ENCODE data around the gene OST4.
"Not testable (repeated sequence)": the region's sequence is repeated elsewhere in the genome, so short reads cannot be mapped to it uniquely, and the experiment has no call there.

Gene OST4

DNA sequence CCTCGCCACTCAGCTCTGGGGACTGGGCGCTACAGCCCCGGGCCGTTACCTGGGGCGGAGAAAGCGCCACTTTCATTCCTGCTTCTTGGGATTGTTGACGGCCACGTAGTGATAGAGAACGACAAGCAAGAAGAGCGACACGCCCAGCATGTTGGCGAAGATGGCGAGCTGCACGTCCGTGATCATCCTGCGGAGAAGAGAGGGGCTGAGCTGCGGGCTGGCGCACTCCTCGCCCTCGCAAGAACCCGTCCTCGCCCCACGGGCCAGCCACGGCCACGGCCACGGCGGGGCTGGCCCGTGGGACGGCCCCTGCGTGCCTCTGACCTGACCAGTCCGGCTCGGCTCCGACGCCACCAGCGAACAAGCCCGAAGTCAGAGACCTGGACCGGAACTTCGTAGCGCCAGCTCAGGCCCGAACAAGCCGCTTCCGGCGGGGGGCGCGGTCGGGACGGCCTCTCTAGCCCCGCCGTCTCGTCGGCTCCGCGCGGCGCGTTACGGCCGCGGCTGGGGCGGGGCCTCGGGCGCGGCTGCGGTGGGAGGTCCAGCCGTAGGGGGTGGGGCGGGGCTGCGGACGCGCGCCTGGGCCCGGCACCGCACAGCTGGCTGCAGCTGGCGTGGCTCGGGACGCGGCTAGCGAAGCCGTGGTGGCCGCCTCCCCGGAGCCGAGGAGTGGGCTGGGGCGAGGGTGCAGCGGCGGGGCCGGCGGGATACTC is at the start of gene OST4:
Gene OST4 (minus strand): TSS at position 378 of the 713 bp plus-strand sequence.
- Histone ChIP-seq H3K4me3 (ENCODE audit: low read depth, low read length) (peak within 1 kb of the TSS; percentile 83), H3K9ac (ENCODE audit: low read length) (peak within 1 kb of the TSS; percentile 81), H3K27me3 (ENCODE audit: control insufficient read depth, insufficient read depth, low read length) (no peaks in the 10 kb centered on the region), H3K9me3 (ENCODE audit: control insufficient read depth, insufficient read depth, low read depth, low read length) (no peaks in the 10 kb centered on the region), H3K36me3 (ENCODE audit: control insufficient read depth, insufficient read depth, low read length) (peaks cover 32% of the 10 kb centered on the region), H3K27ac (ENCODE audit: low read depth, low read length) (peak within 1 kb of the TSS; percentile 52; the same call in 1 of the 2 replicates), H3K4me1 (ENCODE audit: control insufficient read depth, insufficient read depth, low read length) (peaks cover 12% of the 10 kb centered on the region)

GRCh38 chr2:27119330-27119670 is 47.8 kb upstream of the OST4 start:
- not testable (repeated sequence) for H3K36me3 ChIP-seq (ENCODE audit: control insufficient read depth, insufficient read depth, low read length); H3K27ac ChIP-seq (ENCODE audit: low read depth, low read length); H3K9me3 ChIP-seq (ENCODE audit: control insufficient read depth, insufficient read depth, low read depth, low read length); H3K9ac ChIP-seq (ENCODE audit: low read length)
- Histone ChIP-seq H3K4me1 (ENCODE audit: control insufficient read depth, insufficient read depth, low read length) (peaks cover 17% of the 10 kb centered on the region), H3K4me3 (ENCODE audit: low read depth, low read length) (peak overlapping the region; percentile 49), H3K27me3 (ENCODE audit: control insufficient read depth, insufficient read depth, low read length) (peaks cover 76% of the 10 kb centered on the region)

DNA sequence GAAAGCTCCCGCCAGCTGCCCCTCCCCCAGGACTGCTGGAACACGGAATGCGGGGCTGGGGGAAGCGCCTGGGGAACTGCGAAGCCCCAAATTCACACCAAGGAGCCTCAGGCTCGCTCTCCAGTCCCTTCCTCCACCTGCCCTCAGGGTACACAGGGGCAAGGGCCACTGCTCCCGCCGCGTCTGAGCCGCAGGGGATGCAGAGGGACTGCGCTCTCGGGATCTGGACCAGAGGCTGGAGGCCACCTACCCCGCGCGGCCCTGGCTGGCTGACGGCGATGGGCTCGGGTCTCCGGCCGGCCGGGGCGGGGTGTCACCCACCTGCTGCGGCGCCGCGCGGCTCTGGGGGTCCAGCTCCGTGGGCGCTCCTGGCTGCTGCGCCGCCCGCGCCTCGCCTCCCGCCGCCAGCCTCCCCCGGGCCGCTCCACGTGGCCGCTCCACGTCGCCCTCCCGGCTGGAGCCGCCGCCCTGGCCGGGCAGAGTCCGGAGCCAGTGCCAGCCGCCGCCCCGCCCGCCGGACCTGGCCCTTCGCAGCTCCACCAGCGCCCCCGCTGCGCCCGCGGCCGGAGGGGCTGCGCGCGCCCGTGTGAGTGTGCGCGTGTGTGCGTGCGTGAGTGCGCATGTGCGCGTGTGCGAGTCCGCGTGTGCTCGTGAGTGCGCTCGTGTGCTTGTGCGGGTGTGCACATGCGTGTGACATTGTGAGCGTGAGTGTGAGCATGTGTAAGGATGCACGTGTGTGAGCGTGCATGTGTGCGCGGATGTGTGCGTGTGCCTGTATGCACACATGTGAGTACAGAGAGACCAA is 47.3 kb upstream of the OST4 start, which contains the start of gene CGREF1:
Gene CGREF1 (minus strand): TSS at position 604 of the 805 bp plus-strand sequence. CDS start 14,762 bp downstream, outside the sequence.
- Histone ChIP-seq H3K9me3 (ENCODE audit: control insufficient read depth, insufficient read depth, low read depth, low read length) (no peaks in the 10 kb centered on the region), H3K4me3 (ENCODE audit: low read depth, low read length) (peak within 1 kb of the TSS; percentile 49), H3K27me3 (ENCODE audit: control insufficient read depth, insufficient read depth, low read length) (peaks cover 70% of the 10 kb centered on the region), H3K9ac (ENCODE audit: low read length) (no peak within 1 kb of the TSS), H3K4me1 (ENCODE audit: control insufficient read depth, insufficient read depth, low read length) (peaks cover 12% of the 10 kb centered on the region), H3K27ac (ENCODE audit: low read depth, low read length) (no peak within 1 kb of the TSS), H3K36me3 (ENCODE audit: control insufficient read depth, insufficient read depth, low read length) (no peaks in the 10 kb centered on the region)

DNA sequence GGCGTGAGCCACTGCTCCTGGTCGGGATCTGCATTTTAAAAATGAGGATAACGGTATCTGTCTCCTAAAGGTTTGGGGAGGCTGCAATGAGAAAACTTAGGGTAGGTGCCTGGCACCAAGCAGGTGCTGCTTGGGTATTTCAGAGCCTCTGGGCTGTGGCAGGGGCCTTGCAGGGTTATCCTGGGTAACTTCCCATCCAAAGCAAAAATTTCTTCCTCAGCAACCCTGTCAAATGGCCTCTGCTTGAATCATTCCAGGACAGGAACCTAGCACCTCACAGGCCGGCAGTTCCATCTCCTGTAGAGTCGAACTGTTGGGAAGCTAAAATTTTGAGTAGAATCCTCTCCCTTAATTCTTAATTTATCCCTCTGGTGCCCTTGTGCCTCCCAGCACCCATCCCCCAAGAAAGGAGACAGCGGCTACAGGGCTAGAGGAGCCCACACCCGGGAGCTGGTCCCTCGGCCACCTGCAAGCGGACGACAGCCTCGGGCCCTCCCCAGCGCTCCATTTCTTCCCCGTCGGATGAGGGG is 46.6 kb upstream of the OST4 start:
- Histone ChIP-seq H3K9me3 (ENCODE audit: control insufficient read depth, insufficient read depth, low read depth, low read length) (no peaks in the 10 kb centered on the region), H3K27me3 (ENCODE audit: control insufficient read depth, insufficient read depth, low read length) (peaks cover 63% of the 10 kb centered on the region), H3K4me1 (ENCODE audit: control insufficient read depth, insufficient read depth, low read length) (peaks cover 9% of the 10 kb centered on the region), H3K4me3 (ENCODE audit: low read depth, low read length) (peak overlapping the region; percentile 49), H3K27ac (ENCODE audit: low read depth, low read length) (no peak overlapping the region), H3K36me3 (ENCODE audit: control insufficient read depth, insufficient read depth, low read length) (no peaks in the 10 kb centered on the region), H3K9ac (ENCODE audit: low read length) (no peak overlapping the region)

GRCh38 chr2:27115519-27115918 is 44.1 kb upstream of the OST4 start:
- H3K27me3 ChIP-seq (ENCODE audit: control insufficient read depth, insufficient read depth, low read length), result peaks cover 38% of the 10 kb centered on the region
- no peak overlapping the region for H3K4me3 ChIP-seq (ENCODE audit: low read depth, low read length)
- H3K36me3 ChIP-seq (ENCODE audit: control insufficient read depth, insufficient read depth, low read length), result no peaks in the 10 kb centered on the region
- H3K9ac ChIP-seq (ENCODE audit: low read length), result no peak overlapping the region
- H3K9me3 ChIP-seq (ENCODE audit: control insufficient read depth, insufficient read depth, low read depth, low read length), result no peaks in the 10 kb centered on the region
- H3K27ac ChIP-seq (ENCODE audit: low read depth, low read length), result no peak overlapping the region
- peaks cover 8% of the 10 kb centered on the region for H3K4me1 ChIP-seq (ENCODE audit: control insufficient read depth, insufficient read depth, low read length)

DNA sequence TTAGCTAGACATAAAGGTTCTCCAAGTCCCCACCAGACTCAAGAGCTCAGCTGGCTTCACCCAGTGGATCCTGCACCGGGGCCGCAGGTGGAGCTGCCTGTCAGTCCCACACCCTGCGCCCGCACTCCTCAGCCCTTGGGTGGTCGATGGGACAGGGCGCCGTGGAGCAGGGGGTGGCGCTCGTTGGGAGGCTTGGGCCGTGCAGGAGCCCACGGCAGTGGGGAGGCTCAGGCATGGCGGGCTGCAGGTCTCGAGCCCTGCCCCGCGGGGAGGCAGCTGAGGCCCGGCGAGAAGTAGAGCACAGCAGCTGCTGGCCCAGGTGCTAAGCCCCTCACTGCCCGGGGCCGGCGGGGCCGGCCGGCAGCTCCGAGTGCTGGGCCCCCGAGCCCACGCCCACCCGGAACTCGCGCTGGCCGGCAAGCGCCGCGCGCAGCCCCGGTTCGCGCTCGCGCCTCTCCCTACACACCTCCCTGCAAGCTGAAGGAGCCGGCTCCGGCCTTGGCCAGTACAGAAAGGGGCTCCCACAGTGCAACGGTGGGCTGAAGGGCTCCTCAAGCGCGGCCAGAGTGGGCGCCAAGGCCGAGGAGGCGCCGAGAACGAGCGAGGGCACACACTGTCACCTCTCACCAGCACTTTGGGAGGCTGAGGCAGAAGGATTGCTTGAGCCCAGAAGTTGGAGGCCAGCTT is 40.1 kb upstream of the OST4 start:
- H3K27me3 ChIP-seq (ENCODE audit: control insufficient read depth, insufficient read depth, low read length); H3K27ac ChIP-seq (ENCODE audit: low read depth, low read length); H3K4me3 ChIP-seq (ENCODE audit: low read depth, low read length); H3K9ac ChIP-seq (ENCODE audit: low read length); H3K4me1 ChIP-seq (ENCODE audit: control insufficient read depth, insufficient read depth, low read length); H3K9me3 ChIP-seq (ENCODE audit: control insufficient read depth, insufficient read depth, low read depth, low read length); H3K36me3 ChIP-seq (ENCODE audit: control insufficient read depth, insufficient read depth, low read length): not testable (repeated sequence)

- H3K36me3 ChIP-seq (ENCODE audit: control insufficient read depth, insufficient read depth, low read length); H3K4me3 ChIP-seq (ENCODE audit: low read depth, low read length); H3K27me3 ChIP-seq (ENCODE audit: control insufficient read depth, insufficient read depth, low read length); H3K9ac ChIP-seq (ENCODE audit: low read length); H3K4me1 ChIP-seq (ENCODE audit: control insufficient read depth, insufficient read depth, low read length); H3K9me3 ChIP-seq (ENCODE audit: control insufficient read depth, insufficient read depth, low read depth, low read length); H3K27ac ChIP-seq (ENCODE audit: low read depth, low read length): not testable (repeated sequence)
Measured at GRCh38 chr2:27110603-27111352, 39.3 kb upstream of the OST4 start.

DNA sequence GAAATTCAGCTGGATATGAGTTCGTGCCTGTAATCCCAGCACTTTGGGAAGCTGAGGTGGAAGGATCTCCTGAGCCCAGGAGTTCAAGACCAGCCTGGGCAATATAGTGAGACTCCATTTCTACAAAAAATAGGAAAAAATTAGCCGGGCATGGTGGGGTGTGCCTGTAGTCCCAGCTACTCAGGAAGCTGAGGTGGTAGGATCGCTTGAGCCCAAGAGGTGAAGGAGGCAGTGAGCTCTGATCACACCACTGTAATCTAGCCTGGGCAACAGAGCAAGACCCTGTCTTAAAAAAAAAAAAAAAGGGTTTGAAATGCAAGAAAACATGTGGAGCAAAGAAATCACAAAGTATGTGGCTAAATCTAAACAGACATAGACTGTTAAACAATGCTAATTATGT is 37.6 kb upstream of the OST4 start:
- H3K36me3 ChIP-seq (ENCODE audit: control insufficient read depth, insufficient read depth, low read length), result no peaks in the 10 kb centered on the region
- no peaks in the 10 kb centered on the region for H3K4me1 ChIP-seq (ENCODE audit: control insufficient read depth, insufficient read depth, low read length)
- H3K4me3 ChIP-seq (ENCODE audit: low read depth, low read length), result no peak overlapping the region
- H3K27me3 ChIP-seq (ENCODE audit: control insufficient read depth, insufficient read depth, low read length), result no peaks in the 10 kb centered on the region
- no peak overlapping the region for H3K27ac ChIP-seq (ENCODE audit: low read depth, low read length)
- no peak overlapping the region for H3K9ac ChIP-seq (ENCODE audit: low read length)
- no peaks in the 10 kb centered on the region for H3K9me3 ChIP-seq (ENCODE audit: control insufficient read depth, insufficient read depth, low read depth, low read length)

DNA sequence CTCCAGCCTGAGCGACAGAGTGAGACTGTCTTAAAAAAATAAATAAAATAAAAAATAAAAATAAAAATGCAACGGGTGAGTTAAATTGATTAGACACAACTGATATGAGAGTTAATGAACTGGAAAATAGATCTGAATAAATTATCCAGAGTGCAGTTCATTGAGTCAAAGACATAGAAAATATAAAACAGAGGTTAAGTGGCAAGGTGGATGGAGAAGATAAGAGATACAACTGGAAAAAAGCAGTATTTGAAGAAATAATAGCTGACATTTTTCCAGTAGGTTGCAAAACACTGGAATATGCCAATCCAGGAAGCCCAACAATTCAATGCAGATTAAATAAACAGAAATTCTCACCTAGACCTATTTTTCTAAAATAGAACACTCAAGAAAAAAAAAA is 36.8 kb upstream of the OST4 start:
- no peaks in the 10 kb centered on the region for H3K4me1 ChIP-seq (ENCODE audit: control insufficient read depth, insufficient read depth, low read length)
- H3K36me3 ChIP-seq (ENCODE audit: control insufficient read depth, insufficient read depth, low read length), result no peaks in the 10 kb centered on the region
- H3K4me3 ChIP-seq (ENCODE audit: low read depth, low read length), result no peak overlapping the region
- H3K9ac ChIP-seq (ENCODE audit: low read length), result no peak overlapping the region
- H3K9me3 ChIP-seq (ENCODE audit: control insufficient read depth, insufficient read depth, low read depth, low read length), result no peaks in the 10 kb centered on the region
- no peaks in the 10 kb centered on the region for H3K27me3 ChIP-seq (ENCODE audit: control insufficient read depth, insufficient read depth, low read length)
- H3K27ac ChIP-seq (ENCODE audit: low read depth, low read length), result no peak overlapping the region

GRCh38 chr2:27105981-27106380 is 34.5 kb upstream of the OST4 start:
- Histone ChIP-seq H3K4me1 (ENCODE audit: control insufficient read depth, insufficient read depth, low read length) (no peaks in the 10 kb centered on the region), H3K9me3 (ENCODE audit: control insufficient read depth, insufficient read depth, low read depth, low read length) (no peaks in the 10 kb centered on the region), H3K9ac (ENCODE audit: low read length) (no peak overlapping the region)

More at GRCh38 chr2:27105981-27106380, 34.5 kb upstream of the OST4 start:
- no peak overlapping the region for H3K4me3 ChIP-seq (ENCODE audit: low read depth, low read length)
- H3K36me3 ChIP-seq (ENCODE audit: control insufficient read depth, insufficient read depth, low read length), result no peaks in the 10 kb centered on the region
- H3K27ac ChIP-seq (ENCODE audit: low read depth, low read length), result no peak overlapping the region
- no peaks in the 10 kb centered on the region for H3K27me3 ChIP-seq (ENCODE audit: control insufficient read depth, insufficient read depth, low read length)

Data from HUES6 (cell line).